ENCODE results near the gene KRT6C. TPM values are rescaled to one million over a fixed set of nuclear protein-coding genes. Genes with fewer than 3 reads are reported as not detected.
A peak's percentile ranks its signal among the peaks of the same experiment; 100 is the strongest.

The KRT6C gene
- total and polyA plus RNA-seq, 2 experiments from 2014 or later = not detected

DNA sequence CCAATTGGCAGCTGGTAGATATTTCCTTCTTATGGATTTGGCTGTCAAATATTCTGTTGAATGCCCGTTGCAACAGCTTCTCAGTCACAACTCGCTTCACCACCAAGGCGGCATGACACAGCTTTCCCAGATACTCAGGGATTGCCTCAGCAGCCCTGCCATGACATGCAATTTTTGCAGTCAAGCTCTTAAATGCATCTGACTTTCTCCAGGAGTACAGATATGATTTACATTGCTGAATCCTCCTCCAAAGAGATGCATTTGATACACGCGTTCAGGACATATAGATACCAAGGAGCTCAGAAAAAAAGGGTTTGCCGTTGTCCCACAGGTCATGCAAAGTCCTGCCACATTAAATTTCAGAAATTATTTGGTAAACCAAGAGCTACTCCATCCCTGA is 40.1 kb upstream of the KRT6C start:
- no peak overlapping the region for H3K27ac ChIP-seq
- no peaks in the 10 kb centered on the region for H3K9me2 ChIP-seq (ENCODE audit: insufficient read depth)
- H3K9me3 ChIP-seq (ENCODE audit: low read depth) = no peaks in the 10 kb centered on the region
- H2AFZ ChIP-seq = no peak overlapping the region
- TF ChIP-seq EZH2 (IDR thresholded peaks at IDR 0.05; ENCODE audit: insufficient read depth, poor library complexity, severe bottlenecking) = no peak
- TF ChIP-seq EZH2phosphoT487 (IDR thresholded peaks at IDR 0.05; ENCODE audit: insufficient read depth, low read depth) = no peak
- no peak overlapping the region for H3K4me2 ChIP-seq (ENCODE audit: unreplicated experiment)
- no peak overlapping the region for H3K9ac ChIP-seq
- 76 to 78% methylated on average over 6 of the region's 6 CpGs for WGBS, 2 experiments (ENCODE audit: low coverage in 1 of 2, low lambda C conversion rate in 2 of 2, missing lambda C conversion rate in 2 of 2)
- in situ Hi-C loops (cut with MboI) = no loop called here
- H4K20me1 ChIP-seq (ENCODE audit: insufficient read depth) = no peaks in the 10 kb centered on the region
- no peaks in the 10 kb centered on the region for H3K36me3 ChIP-seq (ENCODE audit: low read depth)
- no peak overlapping the region for H3K4me3 ChIP-seq
- no peak for DNase-seq
- no peaks in the 10 kb centered on the region for H3F3A ChIP-seq (ENCODE audit: insufficient read depth)
- no peaks in the 10 kb centered on the region for H3K79me2 ChIP-seq (ENCODE audit: insufficient read depth)
- no peaks in the 10 kb centered on the region for H3K4me1 ChIP-seq (ENCODE audit: insufficient read depth)
- H3K27me3 ChIP-seq (replicated peaks; ENCODE audit: insufficient read depth) = peaks cover 37% of the 10 kb centered on the region

DNA sequence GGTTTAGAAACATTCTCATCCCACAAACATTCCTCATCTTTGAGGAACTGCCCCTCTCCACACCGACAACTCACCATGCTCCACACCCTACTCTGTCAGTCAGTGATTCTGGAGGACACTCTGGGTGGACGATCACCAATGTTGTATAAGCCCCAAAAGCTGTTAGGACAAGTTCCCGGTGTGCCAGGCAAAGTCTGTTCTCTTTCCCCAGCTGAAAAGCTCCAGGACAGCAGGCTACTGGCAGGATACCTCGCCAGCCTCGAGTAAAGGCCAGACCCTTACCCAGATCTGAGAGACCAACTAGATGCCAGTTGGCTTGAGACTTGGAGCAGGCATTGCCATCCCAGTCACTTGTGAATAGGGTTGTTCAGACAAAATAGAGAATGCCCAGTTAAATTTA is 34.6 kb upstream of the KRT6C start:
- Histone ChIP-seq H3K79me2 (ENCODE audit: insufficient read depth) (no peaks in the 10 kb centered on the region), H3F3A (ENCODE audit: insufficient read depth) (no peaks in the 10 kb centered on the region), H3K27ac (no peak overlapping the region), H2AFZ (no peak overlapping the region), H3K9ac (no peak overlapping the region), H4K20me1 (ENCODE audit: insufficient read depth) (no peaks in the 10 kb centered on the region), H3K4me1 (ENCODE audit: insufficient read depth) (no peaks in the 10 kb centered on the region), H3K27me3 (replicated peaks; ENCODE audit: insufficient read depth) (peaks cover 8% of the 10 kb centered on the region; the same call in 1 of the 2 replicates), H3K4me2 (ENCODE audit: unreplicated experiment) (no peak overlapping the region), H3K4me3 (no peak overlapping the region), H3K36me3 (ENCODE audit: low read depth) (no peaks in the 10 kb centered on the region), H3K9me3 (ENCODE audit: low read depth) (no peaks in the 10 kb centered on the region), H3K9me2 (ENCODE audit: insufficient read depth) (no peaks in the 10 kb centered on the region)
- in situ Hi-C loops (cut with MboI) = no loop called here
- 40 to 53% methylated on average over 5 of the region's 5 CpGs for WGBS, 2 experiments (ENCODE audit: low coverage in 1 of 2, low lambda C conversion rate in 2 of 2, missing lambda C conversion rate in 2 of 2)
- no peak for DNase-seq
- no peak for TF ChIP-seq EZH2 (IDR thresholded peaks at IDR 0.05; ENCODE audit: insufficient read depth, poor library complexity, severe bottlenecking)
- TF ChIP-seq EZH2phosphoT487 (IDR thresholded peaks at IDR 0.05; ENCODE audit: insufficient read depth, low read depth) = no peak

DNA sequence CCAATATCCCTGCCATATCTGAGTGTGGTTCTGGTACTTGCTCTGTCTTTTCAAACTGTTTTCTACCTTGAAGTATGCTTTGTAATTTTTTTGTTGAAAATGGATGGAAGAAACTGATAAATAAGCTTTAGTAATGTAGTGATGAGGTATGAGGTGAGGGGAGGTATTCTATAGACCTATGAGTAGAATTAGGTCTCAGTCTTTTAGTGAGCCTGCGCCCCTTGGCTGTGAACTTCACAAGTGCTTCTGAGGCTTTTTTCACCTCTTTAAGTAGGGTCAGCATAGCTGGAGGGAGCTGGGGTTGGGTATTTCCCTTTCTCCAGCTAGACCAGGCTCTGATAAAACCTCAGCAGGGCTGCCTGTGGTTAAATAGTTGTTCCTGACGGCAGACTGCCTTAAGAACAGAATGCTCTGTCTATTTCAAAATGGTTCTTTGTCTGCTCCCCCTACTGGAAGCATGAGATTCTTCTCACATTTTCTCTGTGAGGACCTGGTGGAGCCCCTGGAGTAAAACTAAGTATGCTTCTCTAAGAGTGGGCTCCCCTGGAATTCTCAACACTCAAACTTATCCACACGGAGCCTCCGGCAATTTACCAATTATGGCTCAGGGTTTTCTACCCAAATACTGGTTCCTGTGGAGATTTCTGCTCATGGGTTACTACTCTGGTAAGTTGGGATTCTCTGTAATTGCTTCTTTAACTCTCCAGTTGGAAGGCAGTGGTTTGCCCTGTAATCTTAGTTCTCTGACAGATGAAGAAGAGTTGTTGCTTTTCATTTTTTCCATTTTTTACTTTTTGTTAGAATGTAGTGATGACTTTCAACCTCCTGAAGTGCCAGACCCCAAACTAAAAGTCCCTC is 33.5 kb upstream of the KRT6C start:
- Histone ChIP-seq H3K27ac (no peak overlapping the region), H3K36me3 (ENCODE audit: low read depth) (no peaks in the 10 kb centered on the region), H3K9me3 (ENCODE audit: low read depth) (no peaks in the 10 kb centered on the region), H3K9ac (no peak overlapping the region), H3K4me1 (ENCODE audit: insufficient read depth) (no peaks in the 10 kb centered on the region), H3F3A (ENCODE audit: insufficient read depth) (no peaks in the 10 kb centered on the region), H4K20me1 (ENCODE audit: insufficient read depth) (no peaks in the 10 kb centered on the region), H3K4me3 (no peak overlapping the region), H3K79me2 (ENCODE audit: insufficient read depth) (no peaks in the 10 kb centered on the region), H2AFZ (peak overlapping the region; percentile 59; the same call in 1 of the 2 replicates), H3K9me2 (ENCODE audit: insufficient read depth) (no peaks in the 10 kb centered on the region), H3K4me2 (ENCODE audit: unreplicated experiment) (no peak overlapping the region), H3K27me3 (replicated peaks; ENCODE audit: insufficient read depth) (no peaks in the 10 kb centered on the region)
- DNase-seq = peak; percentile 77
- TF ChIP-seq EZH2phosphoT487 (IDR thresholded peaks at IDR 0.05; ENCODE audit: insufficient read depth, low read depth) (no peak), EZH2 (IDR thresholded peaks at IDR 0.05; ENCODE audit: insufficient read depth, poor library complexity, severe bottlenecking) (no peak)
- in situ Hi-C loops (cut with MboI) = no loop called here
- WGBS, 2 experiments (ENCODE audit: low coverage in 1 of 2, low lambda C conversion rate in 2 of 2, missing lambda C conversion rate in 2 of 2) = 40 to 42% methylated on average over 4 of the region's 4 CpGs

DNA sequence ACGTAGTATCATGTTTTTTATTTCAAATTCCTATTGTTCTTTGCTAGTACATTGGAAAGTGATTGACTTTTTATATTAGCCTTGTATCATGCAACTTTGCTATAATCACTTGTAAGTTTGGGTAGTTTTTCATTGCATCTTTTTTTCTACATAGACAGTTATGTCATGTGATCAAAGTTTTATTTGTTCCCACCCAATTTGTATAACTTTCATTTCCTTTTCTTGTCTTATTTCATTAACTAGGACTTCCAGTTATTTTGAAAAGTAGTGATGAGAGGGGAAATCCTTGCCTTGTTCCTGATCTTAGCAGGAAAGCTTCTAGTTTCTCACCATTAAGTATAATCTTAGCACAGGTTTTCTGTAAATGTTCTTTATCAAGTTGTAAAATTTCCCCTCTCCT is 29.3 kb upstream of the KRT6C start:
- in situ Hi-C loops (cut with MboI) = no loop called here
- H3K4me2 ChIP-seq (ENCODE audit: unreplicated experiment) = no peak overlapping the region
- WGBS, 2 experiments (ENCODE audit: low coverage in 1 of 2, low lambda C conversion rate in 2 of 2, missing lambda C conversion rate in 2 of 2) = 75 to 86% methylated on average over 1 of the region's 1 CpG
- peaks cover 20% of the 10 kb centered on the region for H3K4me1 ChIP-seq (ENCODE audit: insufficient read depth)
- H3K9me2 ChIP-seq (ENCODE audit: insufficient read depth) = no peaks in the 10 kb centered on the region
- no peak for DNase-seq
- H3K9me3 ChIP-seq (ENCODE audit: low read depth) = no peaks in the 10 kb centered on the region
- no peak for TF ChIP-seq EZH2 (IDR thresholded peaks at IDR 0.05; ENCODE audit: insufficient read depth, poor library complexity, severe bottlenecking)
- TF ChIP-seq EZH2phosphoT487 (IDR thresholded peaks at IDR 0.05; ENCODE audit: insufficient read depth, low read depth) = no peak
- H3K4me3 ChIP-seq = no peak overlapping the region
- no peak overlapping the region for H3K9ac ChIP-seq
- no peaks in the 10 kb centered on the region for H3K27me3 ChIP-seq (replicated peaks; ENCODE audit: insufficient read depth)
- no peak overlapping the region for H2AFZ ChIP-seq
- no peaks in the 10 kb centered on the region for H3K36me3 ChIP-seq (ENCODE audit: low read depth)
- H3F3A ChIP-seq (ENCODE audit: insufficient read depth) = peaks cover 14% of the 10 kb centered on the region
- no peak overlapping the region for H3K27ac ChIP-seq
- H4K20me1 ChIP-seq (ENCODE audit: insufficient read depth) = no peaks in the 10 kb centered on the region
- H3K79me2 ChIP-seq (ENCODE audit: insufficient read depth) = no peaks in the 10 kb centered on the region
